ENCODE data around the gene DNAI1.

DNA sequence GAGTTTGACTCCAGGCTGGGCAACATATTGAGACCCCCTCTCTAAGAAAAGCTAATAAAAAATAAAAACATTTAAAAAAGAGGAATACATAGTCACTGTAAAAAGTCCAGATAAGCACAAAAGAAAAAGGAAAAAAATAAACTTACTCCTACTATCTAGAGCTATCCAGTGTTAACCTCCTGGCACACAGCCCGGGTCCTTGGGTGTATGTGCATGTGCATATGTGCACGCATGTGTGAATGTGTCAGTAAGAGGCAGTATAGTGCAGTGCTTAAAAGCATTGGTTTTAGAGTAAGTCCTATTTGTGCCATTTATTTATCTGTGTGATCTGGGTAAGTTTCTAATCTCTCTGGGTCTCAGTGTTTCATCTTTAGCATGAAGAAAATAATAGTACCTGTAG is 26.9 kb upstream of the DNAI1 start:
- TF ChIP-seq, protein P1, sequence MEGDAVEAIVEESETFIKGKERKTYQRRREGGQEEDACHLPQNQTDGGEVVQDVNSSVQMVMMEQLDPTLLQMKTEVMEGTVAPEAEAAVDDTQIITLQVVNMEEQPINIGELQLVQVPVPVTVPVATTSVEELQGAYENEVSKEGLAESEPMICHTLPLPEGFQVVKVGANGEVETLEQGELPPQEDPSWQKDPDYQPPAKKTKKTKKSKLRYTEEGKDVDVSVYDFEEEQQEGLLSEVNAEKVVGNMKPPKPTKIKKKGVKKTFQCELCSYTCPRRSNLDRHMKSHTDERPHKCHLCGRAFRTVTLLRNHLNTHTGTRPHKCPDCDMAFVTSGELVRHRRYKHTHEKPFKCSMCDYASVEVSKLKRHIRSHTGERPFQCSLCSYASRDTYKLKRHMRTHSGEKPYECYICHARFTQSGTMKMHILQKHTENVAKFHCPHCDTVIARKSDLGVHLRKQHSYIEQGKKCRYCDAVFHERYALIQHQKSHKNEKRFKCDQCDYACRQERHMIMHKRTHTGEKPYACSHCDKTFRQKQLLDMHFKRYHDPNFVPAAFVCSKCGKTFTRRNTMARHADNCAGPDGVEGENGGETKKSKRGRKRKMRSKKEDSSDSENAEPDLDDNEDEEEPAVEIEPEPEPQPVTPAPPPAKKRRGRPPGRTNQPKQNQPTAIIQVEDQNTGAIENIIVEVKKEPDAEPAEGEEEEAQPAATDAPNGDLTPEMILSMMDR (IDR thresholded peaks at IDR 0.05; ENCODE audit: low read length) = no peak
- no peak for TF ChIP-seq EZH2 (IDR thresholded peaks at IDR 0.05; ENCODE audit: borderline replicate concordance, low read length)

All from OCI-LY1 (cell line).